SK-N-SH (cell line): Measurements from ENCODE around the gene IQCK. TPM values are rescaled to one million over a fixed set of nuclear protein-coding genes. Genes with fewer than 3 reads are reported as not detected.

Experiments
- CTCF ChIA-PET: fragments of 300-600, 350-600 bp; formaldehyde crosslinking; extraction: SDS; loops from one replicate; lab custom pipeline; 2021; lab: Yijun Ruan, JAX
- POLR2A ChIA-PET: fragments of 350-600 bp; sonication (Branson Sonifier 250); formaldehyde crosslinking; extraction: SDS; loops from one replicate; lab custom pipeline; 2020; ENCODE audit warnings: antibody characterized with exemption, inconsistent platforms; lab: Yijun Ruan, JAX
- DNase-seq: peaks from one replicate; pipeline ENCODE4 v3.0.0; 2012
- H2AFZ ChIP-seq: fragments of 200-600 bp; sonication (generic); 2 replicates; pipeline ENCODE4 v1.8.1; 2016; ENCODE audit warnings: antibody characterized with exemption, mild to moderate bottlenecking, low read depth
- H3F3A ChIP-seq: fragments of 200-600 bp; sonication (generic); replicated peaks from 2 replicates; pipeline ENCODE3; 2016; ENCODE audit warnings: antibody characterized with exemption, mild to moderate bottlenecking; ENCODE audit not compliant: insufficient read depth
- H3K27ac ChIP-seq, 2 experiments: fragments of 200-500 bp in 1 of 2; fragments of 200-600 bp in 1 of 2; sonication (Bioruptor generic) in 1 of 2; sonication (generic), shearing (Covaris generic) in 1 of 2; 2 replicates each; pipeline versions ENCODE4 v1.5.1 to v1.6.1; 2014 to 2016; ENCODE audit warnings: low read depth in 2 of 2, inconsistent platforms in 1 of 2, low read length in 1 of 2, mild to moderate bottlenecking in 1 of 2, mixed read lengths in 1 of 2
- H3K27me3 ChIP-seq: fragments of 200-600 bp; sonication (generic), shearing (Covaris generic); 2 replicates; pipeline ENCODE4 v1.6.1; 2016; ENCODE audit warnings: mixed run types; ENCODE audit not compliant: insufficient read depth
- H3K36me3 ChIP-seq, 2 experiments: fragments of 200-500 bp in 1 of 2; fragments of 200-600 bp in 1 of 2; sonication (Bioruptor generic) in 1 of 2; sonication (generic) in 1 of 2; replicated peaks in 1 of 2; 2 replicates each; pipeline versions ENCODE3 to v1.5.1; 2014 to 2016; ENCODE audit warnings: low read length in 1 of 2, mild to moderate bottlenecking in 1 of 2; ENCODE audit not compliant: insufficient read depth in 2 of 2, control insufficient read depth in 1 of 2
- H3K4me1 ChIP-seq, 2 experiments: fragments of 200-500 bp in 1 of 2; fragments of 200-600 bp in 1 of 2; sonication (Bioruptor generic) in 1 of 2; sonication (generic), shearing (Covaris generic) in 1 of 2; 2 replicates each; pipeline versions ENCODE4 v1.5.1 to v1.6.1; 2014 to 2016; ENCODE audit warnings: low read depth in 1 of 2, low read length in 1 of 2, mixed run types in 1 of 2; ENCODE audit not compliant: insufficient read depth in 2 of 2, control insufficient read depth in 1 of 2
- H3K4me2 ChIP-seq: fragments of 200-600 bp; sonication (generic), shearing (Covaris generic); 2 replicates; pipeline ENCODE4 v1.6.1; 2017; ENCODE audit warnings: mixed run types
- H3K4me3 ChIP-seq, 2 experiments: fragments of 200-500 bp in 1 of 2; fragments of 200-600 bp in 1 of 2; sonication (Bioruptor generic) in 1 of 2; sonication (generic), shearing (Covaris generic) in 1 of 2; 2 replicates each; pipeline versions ENCODE4 v1.5.1 to v1.8.1; 2014 to 2016; ENCODE audit warnings: low read depth in 2 of 2, inconsistent platforms in 1 of 2, low read length in 1 of 2, mild to moderate bottlenecking in 1 of 2, mixed read lengths in 1 of 2, moderate library complexity in 1 of 2
- H3K79me2 ChIP-seq: fragments of 200-600 bp; sonication (generic); 2 replicates; pipeline ENCODE4 v1.8.1; 2017; ENCODE audit warnings: mild to moderate bottlenecking; ENCODE audit not compliant: insufficient read depth
- H3K9ac ChIP-seq: fragments of 200-600 bp; sonication (generic); 2 replicates; pipeline ENCODE4 v1.6.1; 2017; ENCODE audit warnings: mixed run types
- H3K9me2 ChIP-seq: fragments of 200-600 bp; sonication (generic); 2 replicates; pipeline ENCODE4 v1.6.1; 2017; ENCODE audit warnings: mixed run types
- H3K9me3 ChIP-seq: fragments of 200-600 bp; sonication (generic); 2 replicates; pipeline ENCODE4 v1.6.1; 2017; ENCODE audit warnings: mixed run types, mild to moderate bottlenecking, moderate library complexity
- H4K20me1 ChIP-seq: fragments of 200-600 bp; sonication (generic); 2 replicates; pipeline ENCODE4 v1.6.1; 2017; ENCODE audit warnings: mild to moderate bottlenecking, mixed run types; ENCODE audit not compliant: insufficient read depth
- CHD2 ChIP-seq: fragments of 150-350 bp; IDR thresholded peaks from 2 replicates; pipeline ENCODE4 v1.6.1; 2018; ENCODE audit warnings: low read length; ENCODE audit not compliant: partially characterized antibody
- ELF1 ChIP-seq: IDR thresholded peaks from 2 replicates; pipeline ENCODE4 v1.4.0; 2012
- EP300 ChIP-seq, 2 experiments: IDR thresholded peaks; 2 replicates each; pipeline versions ENCODE4 v1.4.0 to v1.6.1; 2012; ENCODE audit warnings: borderline replicate concordance in 1 of 2, low read depth in 1 of 2, low read length in 1 of 2
- EZH2phosphoT487 ChIP-seq: fragments of 200-600 bp; sonication (generic); IDR thresholded peaks from 2 replicates; pipeline ENCODE4 v1.6.1; 2017; ENCODE audit warnings: low read depth, mixed run types, mild to moderate bottlenecking, antibody characterized with exemption, moderate library complexity, borderline replicate concordance
- FOSL2 ChIP-seq: IDR thresholded peaks from 2 replicates; pipeline ENCODE4 v1.4.0; 2012; ENCODE audit warnings: low read depth, mild to moderate bottlenecking, moderate library complexity, borderline replicate concordance
- FOXM1 ChIP-seq: IDR thresholded peaks from 2 replicates; pipeline ENCODE4 v1.4.0; 2012; ENCODE audit warnings: low read depth, mild to moderate bottlenecking
- GATA2 ChIP-seq: sonication (generic); formaldehyde crosslinking; IDR thresholded peaks from 2 replicates; pipeline ENCODE4 v1.5.0; 2020; ENCODE audit warnings: mild to moderate bottlenecking, missing genetic modification reagents
- JUND ChIP-seq: IDR thresholded peaks from 2 replicates; pipeline ENCODE4 v1.4.0; 2012
- MEF2A ChIP-seq: IDR thresholded peaks from 2 replicates; pipeline ENCODE4 v1.4.0; 2012; ENCODE audit warnings: low read depth, borderline replicate concordance
- MXI1 ChIP-seq: IDR thresholded peaks from 2 replicates; pipeline ENCODE4 v1.6.1; 2012; ENCODE audit warnings: mild to moderate bottlenecking, low read depth, low read length, improper control_type of control experiment
- NRF1 ChIP-seq: IDR thresholded peaks from 2 replicates; pipeline ENCODE4 v1.6.1; 2012; ENCODE audit warnings: low read depth, mild to moderate bottlenecking, low read length
- POLR2AphosphoS5 ChIP-seq: IDR thresholded peaks from 2 replicates; pipeline ENCODE4 v1.6.1; 2012; ENCODE audit warnings: low read depth, low read length
- RAD21 ChIP-seq: IDR thresholded peaks from 2 replicates; pipeline ENCODE4 v1.6.1; 2012; ENCODE audit warnings: mild to moderate bottlenecking, low read length
- RFX5 ChIP-seq: IDR thresholded peaks from 2 replicates; pipeline ENCODE4 v1.6.1; 2012; ENCODE audit warnings: mild to moderate bottlenecking, improper control_type of control experiment, low read length
- RXRA ChIP-seq: IDR thresholded peaks from 2 replicates; pipeline ENCODE4 v1.4.0; 2012; ENCODE audit warnings: low read depth, mild to moderate bottlenecking, borderline replicate concordance
- SIN3A ChIP-seq: IDR thresholded peaks from 2 replicates; pipeline ENCODE4 v1.6.1; 2012; ENCODE audit warnings: low read depth, mild to moderate bottlenecking, low read length, moderate library complexity, borderline replicate concordance
- SMC3 ChIP-seq: IDR thresholded peaks from 2 replicates; pipeline ENCODE4 v1.6.1; 2012; ENCODE audit warnings: low read depth, low read length, improper control_type of control experiment
- TEAD4 ChIP-seq: IDR thresholded peaks from 2 replicates; pipeline ENCODE4 v1.4.0; 2012; ENCODE audit warnings: mild to moderate bottlenecking, borderline replicate concordance; ENCODE audit not compliant: insufficient read depth
- WGBS: methylation state at CpG from one replicate; pipeline ENCODE4 v1.1.6; 2017; ENCODE audit warnings: low lambda C conversion rate; 5-methylcytosine and 5-hydroxymethylcytosine counted together
- polyA plus RNA-seq, 3 experiments: library from polyadenylated mRNA; depleted of rRNA; stranded (reverse); fragments of >200 nt; gene quantifications; 2 replicates each; pipeline ENCODE4 v1.2.3, GENCODE V29; 2012
- TF ChIP-seq, protein P1 (sequence below): IDR thresholded peaks from 2 replicates; pipeline ENCODE4 v1.4.0; 2012; ENCODE audit warnings: low read depth, borderline replicate concordance
- TF ChIP-seq, protein P2 (sequence below): fragments of 150-350 bp; IDR thresholded peaks from 2 replicates; pipeline ENCODE4 v1.6.1; 2016; ENCODE audit warnings: mild to moderate bottlenecking, low read depth, low read length
- TF ChIP-seq, protein P3 (sequence below): fragments of 200-600 bp; sonication (generic); IDR thresholded peaks from 2 replicates; pipeline ENCODE4 v1.6.1; 2017; ENCODE audit warnings: antibody characterized with exemption, mild to moderate bottlenecking, moderate library complexity

Gene IQCK
- polyA plus RNA-seq, 1 of the 3 experiments (the other 2 are of a cell fraction) = 7.3 TPM

DNA sequence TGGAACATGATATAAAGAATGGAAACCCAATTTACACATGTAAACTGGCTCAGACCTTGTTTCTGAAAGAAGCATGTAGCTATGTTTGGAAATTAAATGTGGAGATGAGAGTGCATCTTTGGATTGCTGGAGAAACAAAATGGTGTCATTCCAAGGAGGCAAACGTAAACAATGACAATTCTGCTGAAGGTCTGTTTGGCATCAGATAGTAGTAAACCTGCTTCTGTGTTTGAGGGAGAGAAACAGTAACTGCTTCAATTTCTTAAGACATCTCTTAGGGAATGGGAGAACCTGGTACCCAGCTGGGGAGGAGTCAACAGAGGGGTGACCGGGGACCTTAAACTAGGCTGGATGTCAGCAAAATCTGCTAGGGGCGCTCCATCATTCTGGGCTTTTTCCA lies 143.1 kb downstream of the IQCK start:
- no peak for DNase-seq
- WGBS = 100% methylated on average over 3 of the region's 3 CpGs
- Histone ChIP-seq H3K27me3 (no peaks in the 10 kb centered on the region), H2AFZ (no peak overlapping the region), H3K36me3 (no peaks in the 10 kb centered on the region), H3K4me3 (no peak overlapping the region), H4K20me1 (no peaks in the 10 kb centered on the region), H3F3A (no peaks in the 10 kb centered on the region), H3K9ac (no peak overlapping the region), H3K4me1 (no peaks in the 10 kb centered on the region), H3K9me2 (no peaks in the 10 kb centered on the region), H3K79me2 (no peaks in the 10 kb centered on the region), H3K4me2 (no peak overlapping the region), H3K9me3 (no peaks in the 10 kb centered on the region), H3K27ac (no peak overlapping the region)
- no peak for TF ChIP-seq JUND
- TF ChIP-seq CHD2 = no peak
- no peak for TF ChIP-seq GATA2
- no peak for TF ChIP-seq SIN3A
- TF ChIP-seq MEF2A = no peak
- TF ChIP-seq, protein P1, sequence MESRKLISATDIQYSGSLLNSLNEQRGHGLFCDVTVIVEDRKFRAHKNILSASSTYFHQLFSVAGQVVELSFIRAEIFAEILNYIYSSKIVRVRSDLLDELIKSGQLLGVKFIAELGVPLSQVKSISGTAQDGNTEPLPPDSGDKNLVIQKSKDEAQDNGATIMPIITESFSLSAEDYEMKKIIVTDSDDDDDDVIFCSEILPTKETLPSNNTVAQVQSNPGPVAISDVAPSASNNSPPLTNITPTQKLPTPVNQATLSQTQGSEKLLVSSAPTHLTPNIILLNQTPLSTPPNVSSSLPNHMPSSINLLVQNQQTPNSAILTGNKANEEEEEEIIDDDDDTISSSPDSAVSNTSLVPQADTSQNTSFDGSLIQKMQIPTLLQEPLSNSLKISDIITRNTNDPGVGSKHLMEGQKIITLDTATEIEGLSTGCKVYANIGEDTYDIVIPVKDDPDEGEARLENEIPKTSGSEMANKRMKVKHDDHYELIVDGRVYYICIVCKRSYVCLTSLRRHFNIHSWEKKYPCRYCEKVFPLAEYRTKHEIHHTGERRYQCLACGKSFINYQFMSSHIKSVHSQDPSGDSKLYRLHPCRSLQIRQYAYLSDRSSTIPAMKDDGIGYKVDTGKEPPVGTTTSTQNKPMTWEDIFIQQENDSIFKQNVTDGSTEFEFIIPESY = no peak
- TF ChIP-seq, protein P2, sequence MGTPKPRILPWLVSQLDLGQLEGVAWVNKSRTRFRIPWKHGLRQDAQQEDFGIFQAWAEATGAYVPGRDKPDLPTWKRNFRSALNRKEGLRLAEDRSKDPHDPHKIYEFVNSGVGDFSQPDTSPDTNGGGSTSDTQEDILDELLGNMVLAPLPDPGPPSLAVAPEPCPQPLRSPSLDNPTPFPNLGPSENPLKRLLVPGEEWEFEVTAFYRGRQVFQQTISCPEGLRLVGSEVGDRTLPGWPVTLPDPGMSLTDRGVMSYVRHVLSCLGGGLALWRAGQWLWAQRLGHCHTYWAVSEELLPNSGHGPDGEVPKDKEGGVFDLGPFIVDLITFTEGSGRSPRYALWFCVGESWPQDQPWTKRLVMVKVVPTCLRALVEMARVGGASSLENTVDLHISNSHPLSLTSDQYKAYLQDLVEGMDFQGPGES = no peak
- TF ChIP-seq TEAD4 = no peak
- no peak for TF ChIP-seq EZH2phosphoT487
- TF ChIP-seq ELF1 = no peak
- TF ChIP-seq EP300 (IDR thresholded peaks at IDR 0.05; ENCODE audit: borderline replicate concordance in 1 of 2, low read depth in 1 of 2, low read length in 1 of 2) = no peak
- TF ChIP-seq, protein P3, sequence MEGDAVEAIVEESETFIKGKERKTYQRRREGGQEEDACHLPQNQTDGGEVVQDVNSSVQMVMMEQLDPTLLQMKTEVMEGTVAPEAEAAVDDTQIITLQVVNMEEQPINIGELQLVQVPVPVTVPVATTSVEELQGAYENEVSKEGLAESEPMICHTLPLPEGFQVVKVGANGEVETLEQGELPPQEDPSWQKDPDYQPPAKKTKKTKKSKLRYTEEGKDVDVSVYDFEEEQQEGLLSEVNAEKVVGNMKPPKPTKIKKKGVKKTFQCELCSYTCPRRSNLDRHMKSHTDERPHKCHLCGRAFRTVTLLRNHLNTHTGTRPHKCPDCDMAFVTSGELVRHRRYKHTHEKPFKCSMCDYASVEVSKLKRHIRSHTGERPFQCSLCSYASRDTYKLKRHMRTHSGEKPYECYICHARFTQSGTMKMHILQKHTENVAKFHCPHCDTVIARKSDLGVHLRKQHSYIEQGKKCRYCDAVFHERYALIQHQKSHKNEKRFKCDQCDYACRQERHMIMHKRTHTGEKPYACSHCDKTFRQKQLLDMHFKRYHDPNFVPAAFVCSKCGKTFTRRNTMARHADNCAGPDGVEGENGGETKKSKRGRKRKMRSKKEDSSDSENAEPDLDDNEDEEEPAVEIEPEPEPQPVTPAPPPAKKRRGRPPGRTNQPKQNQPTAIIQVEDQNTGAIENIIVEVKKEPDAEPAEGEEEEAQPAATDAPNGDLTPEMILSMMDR = no peak
- CTCF ChIA-PET = interaction anchor here (1.2 kb wide), 1 partner anchor 460 kb away, joined by 3 read pairs; no protein-coding TSS in a partner anchor
- POLR2A ChIA-PET = no interaction called here

DNA sequence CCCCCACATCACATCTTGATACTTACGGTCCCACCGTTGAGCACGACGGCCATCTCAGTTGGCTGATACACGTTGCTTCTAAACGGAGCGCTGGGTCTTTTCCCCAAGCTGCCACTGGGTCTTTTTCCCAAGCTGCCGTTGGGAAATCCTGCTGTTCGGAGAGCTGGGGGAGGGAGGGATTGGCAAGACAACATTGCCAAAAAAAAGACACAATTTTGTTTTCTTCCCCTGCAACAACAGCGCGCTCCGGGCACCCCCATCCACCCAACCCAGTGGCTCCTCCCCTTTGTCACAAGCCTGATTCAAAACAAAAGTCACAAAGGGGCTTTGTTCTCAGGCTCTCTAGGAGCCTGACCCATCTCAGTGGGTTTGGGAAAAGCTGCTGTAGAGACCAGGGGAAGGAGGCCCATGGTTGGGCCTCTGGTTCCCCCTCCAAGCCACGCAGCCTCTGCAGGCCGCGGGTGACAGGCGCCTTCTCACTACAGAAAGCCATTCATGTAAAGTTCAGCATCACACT lies 143.8 kb downstream of the IQCK start:
- H3K9me3 ChIP-seq = no peaks in the 10 kb centered on the region
- 97% methylated on average over 14 of the region's 16 CpGs for WGBS
- H3K27ac ChIP-seq = no peak overlapping the region
- no peaks in the 10 kb centered on the region for H4K20me1 ChIP-seq
- no peaks in the 10 kb centered on the region for H3K79me2 ChIP-seq
- no peaks in the 10 kb centered on the region for H3K36me3 ChIP-seq
- no peak overlapping the region for H3K9ac ChIP-seq
- no peaks in the 10 kb centered on the region for H3K9me2 ChIP-seq
- no peak overlapping the region for H3K4me3 ChIP-seq
- H3K27me3 ChIP-seq = no peaks in the 10 kb centered on the region
- no peaks in the 10 kb centered on the region for H3K4me1 ChIP-seq
- H2AFZ ChIP-seq = no peak overlapping the region
- POLR2A ChIA-PET = no interaction called here
- DNase-seq = no peak
- no peaks in the 10 kb centered on the region for H3F3A ChIP-seq
- CTCF ChIA-PET = interaction anchor here (1.2 kb wide), 1 partner anchor 461 kb away, joined by 3 read pairs; no protein-coding TSS in a partner anchor
- no peak overlapping the region for H3K4me2 ChIP-seq
- no peak for TF ChIP-seq JUND
- TF ChIP-seq RFX5 = no peak
- no peak for TF ChIP-seq RAD21
- no peak for TF ChIP-seq POLR2AphosphoS5
- TF ChIP-seq MXI1 = no peak
- no peak for TF ChIP-seq GATA2
- no peak for TF ChIP-seq SMC3
- TF ChIP-seq, protein P1 = no peak
- no peak for TF ChIP-seq NRF1
- TF ChIP-seq RXRA = no peak
- TF ChIP-seq FOSL2 = no peak
- no peak for TF ChIP-seq MEF2A
- TF ChIP-seq FOXM1 = no peak
- no peak for TF ChIP-seq CHD2
